PC-3 (cell line): ENCODE data around the gene FUT7. TPM values are rescaled to one million over a fixed set of nuclear protein-coding genes. Genes with fewer than 3 reads are reported as not detected.

Experiments used
- ATAC-seq: fragments of 200-7000 bp; cut with Tn5 transposase; 2 replicates; pipeline ENCODE4 v1.9.1; 2020; ENCODE audit warnings: mild to moderate bottlenecking, moderate library complexity
- BruUV-seq: library from RNA; stranded (reverse); fragments of 400-500 nt; replicated peaks from 2 replicates; lab custom pipeline; 2021; lab: Mats Ljungman, UMichigan
- CTCF ChIA-PET: fragments of 300-600 bp; sonication (Branson Sonifier 250); formaldehyde crosslinking; loops from one replicate; lab custom pipeline; 2022; ENCODE audit warnings: antibody characterized with exemption; lab: Charles Lee
- POLR2A ChIA-PET: fragments of 300-600 bp; sonication (Branson Sonifier 250); formaldehyde crosslinking; loops from one replicate; lab custom pipeline; 2022; ENCODE audit warnings: antibody characterized with exemption; ENCODE audit not compliant: unreplicated experiment; lab: Charles Lee
- DNase-seq: peaks from one replicate; pipeline ENCODE4 v3.0.0-alpha.2; 2015
- H2AFZ ChIP-seq: fragments of 300-600 bp; sonication (generic); 2 replicates; pipeline ENCODE4 v1.6.0; 2016; ENCODE audit warnings: antibody characterized with exemption, low read length
- H3F3A ChIP-seq: fragments of 300-600 bp; sonication (generic); one replicate; pipeline ENCODE4 v1.6.0; 2017; ENCODE audit warnings: antibody characterized with exemption, low read length, control low read depth, mild to moderate bottlenecking; ENCODE audit not compliant: unreplicated experiment
- H3K27ac ChIP-seq: fragments of 300-600 bp; sonication (generic); 2 replicates; pipeline ENCODE4 v1.5.1; 2016; ENCODE audit warnings: mild to moderate bottlenecking, low read length
- H3K27me3 ChIP-seq: fragments of 300-600 bp; sonication (generic); 2 replicates; pipeline ENCODE4 v1.6.1; 2016; ENCODE audit warnings: low read length, mixed read lengths
- H3K36me3 ChIP-seq: fragments of 300-600 bp; sonication (generic); 2 replicates; pipeline ENCODE4 v1.6.1; 2016; ENCODE audit warnings: low read depth, mixed run types, low read length, mixed read lengths
- H3K4me1 ChIP-seq: fragments of 300-600 bp; sonication (generic); 2 replicates; pipeline ENCODE4 v1.5.1; 2016; ENCODE audit warnings: low read length; ENCODE audit not compliant: insufficient read depth
- H3K4me2 ChIP-seq: fragments of 300-600 bp; sonication (generic); 2 replicates; pipeline ENCODE4 v1.6.0; 2016; ENCODE audit warnings: low read length
- H3K4me3 ChIP-seq: fragments of 300-600 bp; sonication (generic); 2 replicates; pipeline ENCODE4 v1.5.1; 2016; ENCODE audit warnings: mild to moderate bottlenecking, low read length, mixed read lengths
- H3K79me2 ChIP-seq: fragments of 300-600 bp; sonication (generic); 2 replicates; pipeline ENCODE4 v1.6.1; 2017; ENCODE audit warnings: low read length, mixed read lengths
- H3K9ac ChIP-seq: fragments of 300-600 bp; sonication (generic); 2 replicates; pipeline ENCODE4 v1.6.0; 2016; ENCODE audit warnings: mild to moderate bottlenecking, low read length
- H3K9me2 ChIP-seq: fragments of 300-600 bp; sonication (generic); replicated peaks from 2 replicates; pipeline ENCODE4 v1.6.1; 2016; ENCODE audit warnings: mixed run types, low read length, mixed read lengths
- H3K9me3 ChIP-seq: fragments of 300-600 bp; sonication (generic); 2 replicates; pipeline ENCODE4 v1.6.1; 2016; ENCODE audit warnings: low read length, mixed read lengths
- H4K20me1 ChIP-seq: fragments of 300-600 bp; sonication (generic); 2 replicates; pipeline ENCODE4 v1.6.1; 2016; ENCODE audit warnings: low read length, mixed read lengths
- EZH2 ChIP-seq: fragments of 300-600 bp; sonication (generic); IDR thresholded peaks from one replicate; pipeline ENCODE4 v1.6.1; 2017; ENCODE audit warnings: antibody characterized with exemption, mild to moderate bottlenecking, low read length; ENCODE audit not compliant: unreplicated experiment
- EZH2phosphoT487 ChIP-seq: fragments of 300-600 bp; sonication (generic); IDR thresholded peaks from 2 replicates; pipeline ENCODE4 v1.6.1; 2018; ENCODE audit warnings: mild to moderate bottlenecking, antibody characterized with exemption, low read length, borderline replicate concordance
- intact Hi-C: fragments of 100-400 bp; cut with micrococcal nuclease; formaldehyde crosslinking; loops from 2 replicates; pipeline ENCODE4 v1.9.0; 2023
- total RNA-seq: library from RNA; depleted of rRNA; stranded (reverse); fragments of >200 nt; gene quantifications from 2 replicates; pipeline ENCODE4 v1.2.3, GENCODE V29; 2014
- TF ChIP-seq, protein P1 (sequence below): fragments of 300-600 bp; sonication (generic); conservative IDR thresholded peaks from 2 replicates; pipeline ENCODE4 v1.5.1; 2017; ENCODE audit warnings: antibody characterized with exemption, low read depth, mild to moderate bottlenecking, low read length

Gene FUT7
- total RNA-seq, 1 experiment from 2014 or later = not detected

- no peaks in the 10 kb centered on the region for H3K9me3 ChIP-seq
- no peaks in the 10 kb centered on the region for H3K9me2 ChIP-seq
- ChIA-PET CTCF (no interaction called here), POLR2A (no interaction called here)
- no peaks in the 10 kb centered on the region for H3K27me3 ChIP-seq
- no peak for DNase-seq
- no TSS peak for BruUV-seq
- intact Hi-C loops = no loop called here
- no peak overlapping the region for H3K27ac ChIP-seq
- no peaks in the 10 kb centered on the region for H3K79me2 ChIP-seq
- no peaks in the 10 kb centered on the region for H3K36me3 ChIP-seq
- H3K4me1 ChIP-seq = no peaks in the 10 kb centered on the region
- no peak for ATAC-seq
- no peak overlapping the region for H3K9ac ChIP-seq
- no peak overlapping the region for H3K4me2 ChIP-seq
- H4K20me1 ChIP-seq = no peaks in the 10 kb centered on the region
- no peak overlapping the region for H2AFZ ChIP-seq
- no peak overlapping the region for H3K4me3 ChIP-seq
- TF ChIP-seq, protein P1, sequence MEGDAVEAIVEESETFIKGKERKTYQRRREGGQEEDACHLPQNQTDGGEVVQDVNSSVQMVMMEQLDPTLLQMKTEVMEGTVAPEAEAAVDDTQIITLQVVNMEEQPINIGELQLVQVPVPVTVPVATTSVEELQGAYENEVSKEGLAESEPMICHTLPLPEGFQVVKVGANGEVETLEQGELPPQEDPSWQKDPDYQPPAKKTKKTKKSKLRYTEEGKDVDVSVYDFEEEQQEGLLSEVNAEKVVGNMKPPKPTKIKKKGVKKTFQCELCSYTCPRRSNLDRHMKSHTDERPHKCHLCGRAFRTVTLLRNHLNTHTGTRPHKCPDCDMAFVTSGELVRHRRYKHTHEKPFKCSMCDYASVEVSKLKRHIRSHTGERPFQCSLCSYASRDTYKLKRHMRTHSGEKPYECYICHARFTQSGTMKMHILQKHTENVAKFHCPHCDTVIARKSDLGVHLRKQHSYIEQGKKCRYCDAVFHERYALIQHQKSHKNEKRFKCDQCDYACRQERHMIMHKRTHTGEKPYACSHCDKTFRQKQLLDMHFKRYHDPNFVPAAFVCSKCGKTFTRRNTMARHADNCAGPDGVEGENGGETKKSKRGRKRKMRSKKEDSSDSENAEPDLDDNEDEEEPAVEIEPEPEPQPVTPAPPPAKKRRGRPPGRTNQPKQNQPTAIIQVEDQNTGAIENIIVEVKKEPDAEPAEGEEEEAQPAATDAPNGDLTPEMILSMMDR = no peak
- no peak for TF ChIP-seq EZH2phosphoT487
- H3F3A ChIP-seq = no peaks in the 10 kb centered on the region
Measured at GRCh38 chr9:137013571-137013940, 18.3 kb downstream of the FUT7 start.

DNA sequence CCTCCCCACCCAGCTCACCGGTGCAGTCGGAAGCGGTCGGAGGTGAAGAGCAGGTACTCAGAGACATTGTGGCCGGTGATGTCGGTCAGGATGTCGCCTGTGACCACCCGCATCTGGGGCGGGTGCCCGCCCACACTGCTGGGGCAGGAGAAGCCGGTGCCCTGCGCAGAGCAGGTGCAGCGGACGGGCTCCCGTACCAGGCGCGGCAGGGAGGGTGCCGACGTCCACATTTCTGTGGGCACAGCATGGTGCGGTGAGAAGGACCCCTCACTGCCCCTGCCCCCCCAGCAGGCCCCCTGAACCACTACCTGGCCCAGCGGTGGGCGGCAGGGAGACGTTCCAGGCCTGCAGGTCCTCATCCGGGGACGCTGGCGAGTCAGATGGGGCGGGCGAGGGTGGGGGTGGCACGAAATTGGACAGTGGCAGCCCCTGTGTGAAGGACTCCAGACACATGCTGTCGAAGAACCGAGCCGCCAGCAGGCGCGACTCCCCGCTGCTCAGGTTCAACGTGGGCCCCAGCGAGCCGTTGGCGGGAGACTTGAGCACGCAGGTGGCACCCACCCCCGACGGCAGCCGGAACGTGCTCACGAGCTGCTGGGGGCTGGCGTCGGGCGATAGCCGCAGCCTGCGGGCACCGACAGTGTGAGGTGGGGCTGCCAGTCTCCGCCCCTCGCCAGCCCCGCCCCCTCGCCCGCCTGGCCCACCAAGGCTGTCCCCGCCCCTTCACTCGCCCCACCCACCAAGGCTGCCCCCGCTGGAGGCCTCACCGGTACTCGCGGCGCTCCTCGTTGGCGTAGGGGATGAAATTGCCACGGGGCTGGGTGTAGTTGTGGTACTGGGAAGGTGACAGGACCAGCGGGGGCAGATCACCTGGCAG lies 19.0 kb downstream of the FUT7 start:
- DNase-seq = no peak
- Histone ChIP-seq H3K9ac (no peak overlapping the region), H3K4me3 (no peak overlapping the region), H2AFZ (no peak overlapping the region), H3K4me2 (no peak overlapping the region), H4K20me1 (no peaks in the 10 kb centered on the region), H3K36me3 (no peaks in the 10 kb centered on the region), H3K4me1 (no peaks in the 10 kb centered on the region), H3K9me2 (no peaks in the 10 kb centered on the region), H3K79me2 (no peaks in the 10 kb centered on the region), H3K27ac (no peak overlapping the region), H3K9me3 (no peaks in the 10 kb centered on the region), H3F3A (no peaks in the 10 kb centered on the region), H3K27me3 (no peaks in the 10 kb centered on the region)
- ATAC-seq = no peak
- CTCF ChIA-PET = no interaction called here
- POLR2A ChIA-PET = no interaction called here
- TF ChIP-seq, protein P1 = no peak
- TF ChIP-seq EZH2 = no peak
- no peak for TF ChIP-seq EZH2phosphoT487
- intact Hi-C loops = no loop called here
- BruUV-seq = no TSS peak

DNA sequence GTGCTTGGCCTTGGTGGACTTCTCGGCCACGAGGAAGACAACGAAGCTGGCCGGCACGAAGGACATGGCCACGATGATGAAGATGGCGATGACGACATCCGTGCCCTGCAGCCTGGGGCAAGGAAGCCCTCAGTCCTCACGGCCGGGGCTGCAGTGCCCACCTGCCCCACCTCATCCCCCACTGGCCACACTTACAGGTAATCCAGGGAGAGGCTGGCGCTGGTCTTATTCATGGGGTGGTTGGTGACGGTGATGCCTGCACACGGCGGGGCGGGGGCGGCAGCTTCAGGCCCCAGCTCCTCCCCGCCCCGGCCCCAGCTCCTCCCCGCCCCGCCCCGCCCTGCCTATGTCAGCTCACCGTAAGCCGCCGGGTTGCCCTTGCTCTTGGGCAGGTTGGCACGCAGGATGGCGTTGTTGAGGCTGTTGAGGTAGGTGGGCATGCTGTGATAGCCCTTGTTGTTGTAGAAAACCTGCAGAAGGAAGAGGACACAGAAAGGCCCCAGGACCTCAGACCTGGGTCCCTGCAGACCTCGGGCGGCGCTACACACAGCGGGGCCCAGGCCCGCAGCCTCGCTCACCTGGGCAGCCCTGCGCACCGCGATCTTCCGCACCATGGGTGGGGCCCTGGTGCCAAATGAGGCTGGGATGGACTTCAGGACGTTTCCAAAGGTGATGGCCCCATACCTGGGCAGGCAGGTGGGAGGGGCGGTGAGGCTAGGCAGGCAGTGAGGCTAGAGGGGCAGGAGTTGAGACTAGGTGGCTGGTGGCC lies 19.8 kb downstream of the FUT7 start:
- TF ChIP-seq EZH2phosphoT487 (no peak), EZH2 (no peak)
- TF ChIP-seq, protein P1 = no peak
- intact Hi-C loops = no loop called here
- Histone ChIP-seq H3K9me2 (no peaks in the 10 kb centered on the region), H2AFZ (no peak overlapping the region), H3K9ac (no peak overlapping the region), H3K4me1 (no peaks in the 10 kb centered on the region), H3K4me2 (no peak overlapping the region), H3K79me2 (no peaks in the 10 kb centered on the region), H3K4me3 (no peak overlapping the region), H3K36me3 (no peaks in the 10 kb centered on the region), H3K9me3 (no peaks in the 10 kb centered on the region), H4K20me1 (no peaks in the 10 kb centered on the region), H3K27me3 (no peaks in the 10 kb centered on the region), H3F3A (no peaks in the 10 kb centered on the region), H3K27ac (no peak overlapping the region)
- no TSS peak for BruUV-seq
- DNase-seq (no peak), ATAC-seq (no peak)
- ChIA-PET POLR2A (no interaction called here), CTCF (no interaction called here)
